HG02870 (cell line): ENCODE measurements around the gene BBIP1.

Experiments used
- ATAC-seq: cut with Tn5 transposase; IDR thresholded peaks from one replicate; pipeline ENCODE4 v1.9.1; 2021; ENCODE audit warnings: mild to moderate bottlenecking, moderate library complexity; ENCODE audit not compliant: unreplicated experiment

BBIP1 gene

GRCh38 chr10:110885932-110886674 is 32.9 kb downstream of the BBIP1 start:
- no peak for ATAC-seq

GRCh38 chr10:110883924-110884323 is 35.1 kb downstream of the BBIP1 start:
- no peak for ATAC-seq

- no peak for ATAC-seq
Measured at GRCh38 chr10:110881905-110882304, 37.1 kb downstream of the BBIP1 start.

- no peak for ATAC-seq
Measured at GRCh38 chr10:110881247-110881646, 37.7 kb downstream of the BBIP1 start.

- ATAC-seq, result no peak
Measured at GRCh38 chr10:110880012-110880411, 39.0 kb downstream of the BBIP1 start.

GRCh38 chr10:110876788-110877187 is 42.2 kb downstream of the BBIP1 start:
- no peak for ATAC-seq

- no peak for ATAC-seq
Measured at GRCh38 chr10:110876000-110876399, 43.0 kb downstream of the BBIP1 start.

- no peak for ATAC-seq
Measured at GRCh38 chr10:110873951-110874350, 45.0 kb downstream of the BBIP1 start.

- no peak for ATAC-seq
Measured at GRCh38 chr10:110872984-110873923, 45.7 kb downstream of the BBIP1 start.

- ATAC-seq, result peak; percentile 38
Measured at GRCh38 chr10:110872145-110872983, 46.6 kb downstream of the BBIP1 start.

- peak; percentile 73 for ATAC-seq
Measured at GRCh38 chr10:110871298-110872084, 47.5 kb downstream of the BBIP1 start, which contains the start of gene PDCD4. Gene PDCD4 (plus strand): TSS chr10:110871928. CDS start chr10:110876028, 4,100 bp downstream.

GRCh38 chr10:110870823-110871297 is 48.1 kb downstream of the BBIP1 start:
- no peak for ATAC-seq

- no peak for ATAC-seq
Measured at GRCh38 chr10:110868981-110869380, 50.0 kb downstream of the BBIP1 start.

- ATAC-seq, result no peak
Measured at GRCh38 chr10:110867807-110868465, 51.0 kb downstream of the BBIP1 start.

- ATAC-seq, result peak; percentile 31
Measured at GRCh38 chr10:110867011-110867806, 51.8 kb downstream of the BBIP1 start.

GRCh38 chr10:110865809-110866482 is 53.0 kb downstream of the BBIP1 start:
- no peak for ATAC-seq

- no peak for ATAC-seq
Measured at GRCh38 chr10:110865186-110865808, 53.7 kb downstream of the BBIP1 start.
